Mesenteric fat pad (tissue), 1 donor: ENCODE results near the gene CCR7. TPM values are rescaled to one million over a fixed set of nuclear protein-coding genes. Genes with fewer than 3 reads are reported as not detected.

Source experiments
- DNase-seq: peaks from one replicate; pipeline ENCODE4 v3.0.0-alpha.2; 2020; ENCODE audit warnings: low spot score
- total RNA-seq: library from RNA; stranded (reverse); fragmentation: NEBNext Ultra II Directional; extraction: Animal tissue kit (Norgen Biotek cat#: 25700); gene quantifications from one replicate; pipeline ENCODE4 v1.2.1, GENCODE V29; 2021
- donor health status: DM: yes; HTN: yes; CAD: no.

CCR7 gene
- total RNA-seq, 1 donor from 2014 or later, result 0.39 TPM

DNA sequence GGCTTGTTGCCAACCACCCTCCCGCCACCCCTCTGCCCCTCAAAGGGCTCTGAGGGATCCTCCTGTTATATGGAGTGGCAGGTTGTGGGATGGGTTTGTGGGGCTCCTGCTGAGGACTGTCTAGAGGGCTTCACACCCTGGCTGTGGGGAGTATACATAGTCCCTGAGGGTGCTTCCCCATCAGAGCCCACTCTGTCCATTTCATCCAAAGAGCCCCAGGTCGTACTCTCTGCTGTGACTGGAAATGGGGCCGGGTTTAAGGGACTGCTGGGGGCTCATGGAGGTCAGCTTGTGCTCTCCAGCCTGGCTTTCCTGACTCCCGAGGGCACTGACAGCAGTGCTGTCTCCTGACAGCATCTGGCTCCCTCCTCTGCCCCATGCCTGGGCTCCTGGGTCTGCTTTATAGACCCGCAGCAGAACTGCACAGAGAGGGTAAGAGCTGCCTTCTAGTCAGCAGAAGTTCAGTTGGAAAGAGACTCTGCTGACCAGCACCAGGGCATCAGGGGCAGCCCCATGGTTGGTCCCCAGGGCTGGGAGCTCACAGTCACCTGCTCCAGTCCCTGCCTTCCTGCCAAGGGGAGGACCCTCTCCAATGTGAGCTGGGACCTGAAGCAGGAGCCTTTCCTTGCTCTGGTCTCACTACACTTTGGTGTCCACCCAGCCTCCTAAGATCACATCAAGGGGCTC lies 46.0 kb downstream of the CCR7 start:
- DNase-seq, result peak; percentile 65

DNA sequence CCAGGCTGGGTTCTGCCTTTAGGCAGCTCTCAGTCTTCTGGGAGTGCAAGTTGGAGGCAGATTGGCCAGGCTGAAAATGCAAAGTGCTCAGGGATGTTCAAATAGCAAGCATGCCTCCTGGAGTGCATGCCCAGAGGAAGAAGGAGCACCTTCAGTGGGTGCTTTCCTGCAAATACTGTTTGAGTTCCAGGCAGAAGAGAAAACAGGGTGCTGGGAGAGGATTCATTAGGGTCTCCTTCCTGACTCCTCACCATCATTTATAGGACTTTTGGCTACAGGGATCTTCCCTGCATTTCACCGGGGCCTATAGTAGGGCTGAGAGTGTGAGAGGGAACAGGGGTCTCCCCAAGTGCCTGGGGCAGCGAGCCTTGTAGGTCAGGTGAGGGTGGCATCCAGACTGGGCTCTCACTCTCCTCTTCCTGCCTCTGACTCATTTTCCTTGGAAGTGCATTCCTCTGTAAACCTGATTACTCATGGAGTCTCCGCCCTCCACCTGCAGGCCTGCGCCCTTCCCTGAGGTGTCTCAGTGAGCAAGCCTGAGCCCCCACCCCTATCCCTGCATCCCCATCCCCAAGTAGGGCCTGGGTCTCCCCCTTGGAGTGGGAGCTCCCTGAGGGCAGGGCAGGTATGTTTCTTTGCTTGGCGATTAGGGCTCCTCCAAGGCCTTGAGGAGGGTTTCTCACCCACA lies 46.7 kb downstream of the CCR7 start:
- DNase-seq, result peak; percentile 74

DNA sequence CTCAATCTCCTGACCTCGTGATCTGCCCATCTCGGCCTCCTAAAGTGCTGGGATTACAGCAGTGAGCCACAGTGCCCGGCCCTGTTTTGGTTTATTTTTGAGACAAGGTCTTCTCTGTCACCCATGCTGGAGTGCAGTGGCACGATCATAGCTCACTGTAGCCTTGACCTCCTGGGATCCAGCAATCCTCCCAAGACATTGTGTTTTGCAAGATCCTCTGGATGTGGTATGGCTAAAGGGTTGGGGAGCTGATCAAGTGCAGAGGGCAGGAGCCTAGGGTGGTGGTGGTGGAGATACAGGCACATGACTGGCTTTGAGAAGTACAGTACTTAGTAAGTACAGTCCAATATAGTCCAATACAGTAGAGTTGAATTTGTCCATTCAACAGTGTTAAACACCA lies 47.3 kb downstream of the CCR7 start:
- peak; percentile 16 for DNase-seq

DNA sequence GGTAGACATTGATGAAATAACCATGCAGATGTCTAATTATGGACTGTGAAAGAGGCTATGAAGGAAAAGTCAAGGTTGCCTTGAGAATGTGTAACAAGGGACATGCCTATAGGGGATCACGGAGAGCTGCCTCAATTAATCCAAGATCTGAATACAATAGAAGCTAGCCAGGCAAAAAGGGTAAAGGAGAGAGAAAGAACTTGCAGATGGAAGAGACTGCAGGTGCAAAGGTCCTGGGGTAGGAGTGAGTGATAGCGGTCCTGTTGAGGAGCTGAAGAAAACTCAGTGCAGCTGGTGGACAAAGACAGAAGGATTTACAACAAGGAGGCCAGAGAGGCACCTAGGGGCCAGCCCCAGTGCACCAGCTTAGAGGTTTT lies 48.0 kb downstream of the CCR7 start:
- DNase-seq, result peak; percentile 11

DNA sequence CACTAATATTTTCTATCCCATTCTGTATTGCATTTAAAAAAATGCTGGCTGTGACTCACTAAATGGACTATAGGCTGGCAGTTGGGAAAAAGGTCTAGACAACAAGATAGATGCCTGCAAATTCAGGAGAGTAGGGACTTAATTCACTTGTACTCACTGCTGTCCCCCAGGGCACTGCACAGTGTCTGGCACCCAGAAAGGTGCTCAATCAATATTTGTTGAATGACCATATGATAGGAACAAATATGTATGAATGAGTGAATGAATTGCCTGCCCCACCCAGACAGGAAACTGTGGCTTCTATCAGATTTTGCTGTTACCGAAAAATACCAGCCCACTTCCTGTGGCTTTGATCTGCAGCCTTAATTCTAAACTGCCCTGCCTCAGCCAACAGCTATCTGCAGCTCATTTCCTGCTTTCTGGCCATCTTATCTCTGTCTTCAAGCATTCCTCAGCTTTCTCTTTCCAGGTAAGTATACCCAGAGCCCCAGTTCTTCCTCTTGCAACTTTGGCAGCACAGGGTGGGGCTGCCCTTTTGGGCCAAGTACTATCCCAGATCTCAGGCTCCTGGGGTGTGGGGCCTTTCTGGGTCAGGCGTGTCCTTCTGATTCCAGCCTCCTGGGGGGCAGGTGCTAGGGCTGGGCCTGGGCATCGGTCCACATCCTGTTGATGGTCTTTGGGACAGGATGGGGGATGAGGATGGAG lies 48.5 kb downstream of the CCR7 start:
- DNase-seq, result peak; percentile 74

DNA sequence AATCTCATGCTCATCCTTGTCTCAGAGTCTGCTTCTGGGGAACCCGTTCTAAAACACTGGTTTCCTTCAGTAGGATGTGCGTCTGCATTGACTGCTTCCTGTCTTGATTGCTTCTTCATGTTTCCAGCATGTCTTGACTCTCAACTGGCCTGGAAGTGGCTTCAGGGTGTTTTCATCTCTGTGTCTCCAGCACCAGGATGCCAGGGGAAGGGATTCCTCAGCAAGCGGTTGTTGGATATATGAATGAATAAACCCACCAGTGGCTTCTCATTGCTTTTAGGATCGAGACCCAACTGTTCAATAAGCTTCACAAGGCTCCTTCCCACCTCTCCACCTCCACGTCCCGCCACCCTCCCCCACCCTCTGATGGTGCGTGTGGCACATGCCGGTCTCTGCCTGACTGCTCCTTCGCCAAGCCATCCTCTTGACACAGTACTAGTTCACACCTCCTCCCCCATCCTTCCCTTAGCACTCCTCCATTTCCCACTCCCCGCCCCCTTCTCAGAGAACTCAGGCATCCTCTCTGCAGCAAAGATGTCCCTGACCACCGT lies 49.7 kb downstream of the CCR7 start:
- DNase-seq, result peak; percentile 71

DNA sequence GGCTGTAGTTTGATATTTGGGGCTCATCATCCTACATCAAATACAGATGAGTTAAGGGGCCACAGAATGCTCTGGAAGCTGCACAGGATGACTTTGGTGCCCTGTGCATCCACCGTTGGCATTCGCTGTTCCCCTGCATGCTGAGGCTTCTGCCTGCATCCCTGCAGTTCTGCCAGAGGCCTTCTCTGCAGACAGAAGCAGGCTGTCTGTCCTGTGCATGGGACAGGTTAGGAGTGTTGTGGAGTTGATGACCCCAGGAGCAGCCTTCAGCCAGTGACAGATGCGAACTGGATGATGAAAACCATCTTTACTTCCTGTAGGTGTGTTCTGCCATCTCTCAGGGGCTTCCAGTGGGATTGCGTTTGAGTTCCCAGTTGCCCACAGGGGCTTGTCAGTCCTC lies 50.3 kb downstream of the CCR7 start:
- no peak for DNase-seq

DNA sequence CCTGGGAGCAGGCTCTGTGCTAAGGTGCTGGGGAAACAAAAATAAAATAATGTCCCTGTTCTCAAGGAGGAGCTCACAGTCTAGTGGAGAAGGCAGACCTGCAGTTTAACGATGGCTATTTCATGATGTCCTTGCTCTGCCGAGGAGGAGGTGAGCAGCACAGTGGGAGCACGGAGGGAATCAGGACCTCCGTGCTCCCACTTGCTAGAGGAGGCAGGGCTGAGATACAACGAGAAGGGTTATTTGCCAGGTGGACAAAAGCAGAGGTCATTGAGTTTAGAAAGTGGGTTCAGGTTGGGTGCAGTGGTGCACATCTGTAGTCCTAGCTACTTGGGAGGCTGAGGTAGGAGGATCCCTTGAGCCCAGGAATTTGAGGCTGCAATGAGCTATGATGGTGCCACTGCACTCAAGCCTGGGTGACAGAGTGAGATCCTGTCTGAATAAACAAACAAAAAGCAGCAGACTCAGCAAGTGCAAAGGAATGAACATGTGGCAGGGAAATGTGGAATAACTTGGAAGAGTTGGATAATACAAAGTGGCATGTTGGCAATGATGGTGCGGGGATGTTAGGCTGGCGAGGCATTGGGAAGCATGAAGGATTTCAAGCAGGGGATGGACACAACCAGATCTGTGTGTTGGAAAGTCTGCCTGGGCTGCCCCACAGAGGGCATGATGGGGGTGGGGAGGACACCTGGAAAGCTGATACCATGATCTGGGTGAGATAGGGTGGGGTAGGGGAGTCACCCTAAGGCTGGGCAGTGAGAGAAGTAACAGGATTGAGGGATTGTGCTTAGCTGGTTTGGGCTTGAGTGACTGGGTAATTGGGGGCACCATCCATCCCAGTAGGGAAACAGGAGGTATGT lies 51.0 kb downstream of the CCR7 start:
- DNase-seq, result peak; percentile 57

DNA sequence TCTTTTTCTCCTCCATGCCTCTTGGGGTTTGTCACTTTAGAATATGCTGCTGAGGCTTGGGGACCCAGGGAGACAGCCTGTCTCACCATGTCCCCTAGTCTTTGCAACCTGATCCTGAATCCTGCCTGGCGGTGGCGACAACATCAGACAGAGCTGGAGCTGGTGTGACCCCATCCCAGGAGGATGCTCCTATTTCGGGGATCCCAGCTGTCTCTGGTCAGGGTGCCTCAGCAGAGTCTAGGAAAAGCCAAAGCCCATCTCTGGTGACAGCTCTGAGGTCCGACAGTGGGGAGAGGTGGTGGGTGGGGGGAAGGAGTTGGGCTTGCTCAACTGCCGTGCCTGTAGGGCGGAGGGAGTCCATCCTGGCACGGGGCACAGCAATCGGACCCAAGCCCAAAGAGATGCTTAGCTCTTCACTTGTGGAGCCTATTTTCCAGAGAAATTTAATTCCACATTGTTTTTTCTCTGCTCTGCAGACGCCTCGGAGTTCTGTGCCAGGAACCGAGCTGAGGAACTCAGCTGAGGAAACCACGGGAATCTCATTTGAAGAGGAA lies 53.5 kb downstream of the CCR7 start:
- peak; percentile 60 for DNase-seq

DNA sequence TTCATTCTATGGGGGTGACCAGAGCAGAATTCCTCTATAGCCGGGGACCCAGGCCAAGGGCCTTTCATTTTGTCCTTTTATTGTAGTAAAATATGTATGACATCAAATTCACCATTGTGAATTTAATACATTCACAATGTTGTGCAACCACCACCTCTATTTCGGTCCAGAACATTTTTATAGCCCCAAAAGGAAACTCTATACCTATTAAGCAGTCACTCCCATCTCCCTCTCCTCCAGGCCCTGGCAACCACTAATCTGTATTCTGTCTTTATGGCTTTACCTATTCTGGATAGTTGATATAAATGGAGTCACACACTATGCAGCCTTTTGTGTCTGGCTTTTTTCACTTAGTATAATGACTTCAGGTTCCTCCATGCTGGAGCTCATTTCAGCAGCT lies 54.1 kb downstream of the CCR7 start:
- DNase-seq, result peak; percentile 2

DNA sequence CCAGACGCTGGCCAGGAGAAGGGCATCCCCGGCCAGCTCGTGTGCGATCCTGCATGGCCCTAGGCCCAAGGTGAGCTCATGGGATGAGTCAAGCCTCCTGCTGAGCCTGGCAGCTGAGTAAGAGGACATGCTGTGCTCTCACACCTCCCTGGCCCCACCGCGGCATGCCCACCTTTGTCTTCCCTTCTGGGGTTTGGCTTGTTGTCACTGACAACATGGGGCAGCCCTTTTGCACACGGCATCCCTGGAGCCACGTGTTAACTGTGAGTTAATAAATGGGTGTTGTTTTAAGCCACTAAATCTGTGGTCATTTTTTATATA lies 55.0 kb downstream of the CCR7 start:
- DNase-seq, result peak; percentile 87

DNA sequence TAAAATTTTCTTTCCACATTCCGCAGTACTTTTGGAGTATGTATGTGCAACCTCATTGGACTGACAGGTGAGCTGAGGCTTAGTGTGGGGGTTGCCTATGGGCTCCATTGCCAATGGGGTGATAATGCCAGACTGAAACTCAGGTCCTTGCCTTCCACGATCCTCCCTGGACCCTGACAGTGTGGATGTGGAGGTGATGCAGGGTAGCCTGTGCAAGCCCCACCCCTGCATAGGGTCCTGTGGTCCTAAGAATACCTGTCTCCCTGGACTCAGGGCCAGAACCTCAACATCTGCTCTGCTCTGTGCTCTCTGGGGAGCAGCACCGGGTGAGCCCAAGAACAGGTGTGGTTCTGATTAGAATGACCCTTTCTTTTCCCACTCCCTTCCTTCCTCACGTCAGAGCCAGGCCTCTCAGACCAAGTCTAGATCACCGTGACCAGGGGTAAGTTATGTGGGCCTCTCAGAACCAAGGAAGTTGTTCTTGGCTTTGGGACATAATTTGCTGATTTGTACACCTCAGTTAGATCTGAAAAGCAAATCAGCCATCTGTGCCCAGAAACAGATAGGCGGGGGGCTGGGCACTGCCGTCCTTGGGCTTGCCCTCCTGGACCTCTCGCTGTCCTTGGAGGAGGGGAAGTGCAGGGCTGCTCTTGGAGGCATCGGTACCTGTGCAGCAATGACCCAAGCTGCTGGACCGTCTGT lies 55.5 kb downstream of the CCR7 start:
- peak; percentile 68 for DNase-seq

DNA sequence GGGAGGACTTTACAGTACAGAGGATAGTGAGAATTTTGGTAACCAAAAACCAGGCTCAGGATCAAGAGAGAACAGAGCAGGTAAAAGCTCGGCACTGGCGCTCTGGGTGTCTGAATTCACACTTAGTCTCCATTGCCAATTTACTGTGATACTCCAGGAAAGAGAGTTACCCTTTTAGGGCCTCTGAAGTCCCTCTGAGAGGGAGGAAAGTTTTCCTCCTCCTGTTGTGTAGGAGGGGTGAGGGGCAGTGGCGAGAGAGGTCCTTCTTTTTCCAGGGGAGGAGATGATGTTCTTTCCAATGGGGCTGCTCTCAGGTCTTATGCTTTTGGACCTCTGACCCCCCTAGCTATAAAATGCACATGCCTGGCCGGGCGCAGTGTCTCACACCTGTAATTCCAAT lies 58.5 kb downstream of the CCR7 start:
- no peak for DNase-seq

Other genes with a start within 250 kb of the CCR7 start
- 0.77 TPM for gene GJD3, start 200.7 kb downstream of the CCR7 start, total RNA-seq
- 0.48 TPM for gene TOP2A, start 147.6 kb downstream of the CCR7 start, total RNA-seq
- 1,107 TPM for gene IGFBP4, start 122.0 kb downstream of the CCR7 start, total RNA-seq
- gene TNS4, start 63.8 kb downstream of the CCR7 start, total RNA-seq, result 0.16 TPM
- 73.5 TPM for gene SMARCE1, start 82.3 kb upstream of the CCR7 start, total RNA-seq
- gene KRT222, start 99.7 kb upstream of the CCR7 start, total RNA-seq, result 0.26 TPM
- not detected for gene KRT24, start 138.3 kb upstream of the CCR7 start, total RNA-seq
- gene KRT25, start 189.9 kb upstream of the CCR7 start, total RNA-seq, result not detected
- not detected for gene KRT26, start 206.7 kb upstream of the CCR7 start, total RNA-seq
- gene KRT27, start 217.1 kb upstream of the CCR7 start, total RNA-seq, result not detected
- gene KRT28, start 234.5 kb upstream of the CCR7 start, total RNA-seq, result not detected